Activated B cell treated with CpG ODN at 0.5 μM for 24 hours (primary cell): Measurements from ENCODE around the gene BCDIN3D. TPM values are rescaled to one million over a fixed set of nuclear protein-coding genes. Genes with fewer than 3 reads are reported as not detected.
"Not testable (repeated sequence)": the region's sequence is repeated elsewhere in the genome, so short reads cannot be mapped to it uniquely, and the experiment has no call there.

Experiments
- ATAC-seq: fragments of 200-7000 bp; cut with Tn5 transposase; one replicate; pipeline ENCODE4 v1.10.0; 2021; ENCODE audit warnings: low read depth, mild to moderate bottlenecking, moderate library complexity
- CTCF ChIA-PET: fragments of 350-600 bp; sonication (Branson Sonifier 250); formaldehyde crosslinking; loops from one replicate; lab custom pipeline; 2021; ENCODE audit warnings: antibody characterized with exemption; lab: Charles Lee
- POLR2A ChIA-PET: fragments of 350-600 bp; sonication (Branson Sonifier 250); formaldehyde crosslinking; loops from one replicate; lab custom pipeline; 2021; ENCODE audit warnings: antibody characterized with exemption; lab: Charles Lee
- DNase-seq: peaks from one replicate; pipeline ENCODE4 v3.0.0; 2022
- H3K27ac Mint-ChIP-seq: one replicate; pipeline ENCODE4 v1.8.0; 2020; ENCODE audit warnings: mixed read lengths
- H3K27me3 Mint-ChIP-seq: one replicate; pipeline ENCODE4 v1.8.0; 2021; ENCODE audit warnings: mixed read lengths
- H3K36me3 Mint-ChIP-seq: one replicate; pipeline ENCODE4 v1.8.0; 2021; ENCODE audit warnings: low read depth, mixed read lengths
- H3K4me1 Mint-ChIP-seq: one replicate; pipeline ENCODE4 v1.8.0; 2021; ENCODE audit warnings: mixed read lengths
- H3K4me3 Mint-ChIP-seq: one replicate; pipeline ENCODE4 v1.8.0; 2020; ENCODE audit warnings: mild to moderate bottlenecking, mixed read lengths
- H3K9me3 Mint-ChIP-seq: one replicate; pipeline ENCODE4 v1.8.0; 2020; ENCODE audit warnings: mixed read lengths
- intact Hi-C: fragments of 100-400 bp; cut with micrococcal nuclease; formaldehyde crosslinking; loops from one replicate; pipeline ENCODE4 v1.15.1; 2024
- total RNA-seq: library from RNA; stranded (reverse); gene quantifications from 2 replicates; pipeline ENCODE4 v1.2.3, GENCODE V29; 2022
- TF ChIP-seq, protein P1 (sequence below): fragments of 200-600 bp; IDR thresholded peaks from one replicate; pipeline ENCODE4 v1.8.0; 2022; ENCODE audit warnings: antibody characterized with exemption, mild to moderate bottlenecking

BCDIN3D gene
- total RNA-seq, 1 donor from 2014 or later, result 12.0 TPM

DNA sequence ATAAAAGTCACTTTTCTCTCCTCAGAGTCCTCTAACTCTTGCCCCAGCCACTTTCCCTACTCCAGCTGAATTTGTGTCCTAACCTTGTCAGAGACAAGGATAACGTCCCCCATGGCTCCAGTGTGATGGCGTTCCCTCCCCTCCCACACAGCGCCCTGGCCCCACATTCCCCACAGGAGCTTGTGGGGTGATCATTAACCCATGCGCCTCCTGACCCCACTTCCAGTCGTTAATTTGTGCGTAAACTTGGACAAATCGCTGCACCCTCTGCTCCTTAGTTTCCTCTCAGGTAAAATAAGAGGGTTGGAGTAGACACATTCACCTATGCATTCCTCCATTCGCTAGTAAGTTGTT, 22.9 kb upstream of the BCDIN3D start:
- no peak for DNase-seq
- Mint-ChIP-seq H3K27ac (no peak overlapping the region), H3K4me3 (no peak overlapping the region), H3K9me3 (no peaks in the 10 kb centered on the region), H3K27me3 (peaks cover 6% of the 10 kb centered on the region), H3K4me1 (no peaks in the 10 kb centered on the region), H3K36me3 (no peaks in the 10 kb centered on the region)
- TF ChIP-seq, protein P1, sequence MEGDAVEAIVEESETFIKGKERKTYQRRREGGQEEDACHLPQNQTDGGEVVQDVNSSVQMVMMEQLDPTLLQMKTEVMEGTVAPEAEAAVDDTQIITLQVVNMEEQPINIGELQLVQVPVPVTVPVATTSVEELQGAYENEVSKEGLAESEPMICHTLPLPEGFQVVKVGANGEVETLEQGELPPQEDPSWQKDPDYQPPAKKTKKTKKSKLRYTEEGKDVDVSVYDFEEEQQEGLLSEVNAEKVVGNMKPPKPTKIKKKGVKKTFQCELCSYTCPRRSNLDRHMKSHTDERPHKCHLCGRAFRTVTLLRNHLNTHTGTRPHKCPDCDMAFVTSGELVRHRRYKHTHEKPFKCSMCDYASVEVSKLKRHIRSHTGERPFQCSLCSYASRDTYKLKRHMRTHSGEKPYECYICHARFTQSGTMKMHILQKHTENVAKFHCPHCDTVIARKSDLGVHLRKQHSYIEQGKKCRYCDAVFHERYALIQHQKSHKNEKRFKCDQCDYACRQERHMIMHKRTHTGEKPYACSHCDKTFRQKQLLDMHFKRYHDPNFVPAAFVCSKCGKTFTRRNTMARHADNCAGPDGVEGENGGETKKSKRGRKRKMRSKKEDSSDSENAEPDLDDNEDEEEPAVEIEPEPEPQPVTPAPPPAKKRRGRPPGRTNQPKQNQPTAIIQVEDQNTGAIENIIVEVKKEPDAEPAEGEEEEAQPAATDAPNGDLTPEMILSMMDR, result no peak
- intact Hi-C loops, result loop anchor here (5.0 kb wide), 1 partner anchor 102 kb away; no protein-coding TSS in a partner anchor
- CTCF ChIA-PET, result interaction anchor here (1.4 to 3.1 kb wide), 3 partner anchors 28 to 124 kb away, joined by 3 to 11 read pairs (median 5); partner anchors contain the start of gene TMBIM6
- POLR2A ChIA-PET, result no interaction called here
- ATAC-seq, result no peak

DNA sequence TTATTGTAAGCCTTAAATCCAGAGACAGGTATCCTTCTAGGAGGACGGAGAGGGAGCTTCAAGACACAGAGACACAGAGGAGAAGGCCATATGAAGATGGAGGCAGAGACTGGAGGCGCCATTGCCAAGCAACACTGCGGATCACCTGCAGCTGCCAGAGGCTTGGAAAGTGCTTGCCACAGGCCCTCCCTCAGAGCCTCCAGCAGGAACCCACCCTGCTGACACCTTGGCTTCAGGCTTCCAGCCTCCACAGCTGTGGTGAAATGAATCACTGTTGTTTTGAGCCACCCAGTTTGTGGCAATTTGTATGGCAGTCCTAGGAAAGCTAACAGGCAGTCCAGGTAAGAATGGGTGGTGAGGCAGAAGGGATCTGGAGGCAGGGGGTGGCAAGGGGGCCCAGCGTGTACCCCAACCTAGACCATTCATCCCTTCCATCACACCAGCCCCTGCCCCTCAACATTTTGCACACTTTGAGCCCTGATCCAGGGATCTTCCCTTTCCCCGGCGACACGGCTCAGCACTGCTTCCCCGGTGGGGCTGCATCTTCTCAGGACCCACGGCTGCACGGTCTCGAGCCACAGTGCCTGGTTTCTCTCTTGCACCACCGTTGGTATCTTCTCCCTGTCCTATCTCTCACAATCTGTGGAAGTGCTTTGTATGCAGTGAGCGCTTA, 22.3 kb upstream of the BCDIN3D start:
- Mint-ChIP-seq H3K4me1 (no peaks in the 10 kb centered on the region), H3K27ac (no peak overlapping the region), H3K27me3 (peaks cover 6% of the 10 kb centered on the region), H3K36me3 (no peaks in the 10 kb centered on the region), H3K4me3 (no peak overlapping the region), H3K9me3 (no peaks in the 10 kb centered on the region)
- TF ChIP-seq, protein P1, result no peak
- ATAC-seq (no peak), DNase-seq (no peak)
- ChIA-PET CTCF (interaction anchor here (1.4 to 3.1 kb wide), 2 partner anchors 81 to 124 kb away, joined by 5 to 11 read pairs; partner anchors contain the start of gene TMBIM6), POLR2A (no interaction called here)
- intact Hi-C loops, result loop anchor here (5.0 kb wide), 1 partner anchor 102 kb away; no protein-coding TSS in a partner anchor

DNA sequence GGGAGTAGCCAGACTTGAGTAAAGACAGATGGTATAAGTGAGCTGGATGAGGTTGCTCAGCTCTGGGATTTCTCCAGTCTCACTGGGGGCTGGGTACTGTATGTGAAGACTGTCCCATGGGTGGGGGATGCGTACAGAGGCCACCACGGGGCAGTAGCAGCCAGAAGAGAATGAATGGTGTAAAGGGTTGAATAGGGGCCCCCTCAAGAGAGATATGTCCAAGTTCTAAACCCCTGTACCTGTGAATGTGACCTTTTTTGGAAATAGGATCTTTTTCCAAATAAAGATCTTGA, 21.8 kb upstream of the BCDIN3D start:
- no peak for ATAC-seq
- Mint-ChIP-seq H3K4me3 (no peak overlapping the region), H3K27ac (no peak overlapping the region), H3K9me3 (no peaks in the 10 kb centered on the region), H3K4me1 (no peaks in the 10 kb centered on the region), H3K36me3 (no peaks in the 10 kb centered on the region), H3K27me3 (peaks cover 9% of the 10 kb centered on the region)
- TF ChIP-seq, protein P1, result no peak
- no peak for DNase-seq
- ChIA-PET CTCF (interaction anchor here (3.1 kb wide), 1 partner anchor 81 kb away, joined by 11 read pairs; no protein-coding TSS in a partner anchor), POLR2A (no interaction called here)
- intact Hi-C loops, result loop anchor here (5.0 kb wide), 1 partner anchor 103 kb away; no protein-coding TSS in a partner anchor

DNA sequence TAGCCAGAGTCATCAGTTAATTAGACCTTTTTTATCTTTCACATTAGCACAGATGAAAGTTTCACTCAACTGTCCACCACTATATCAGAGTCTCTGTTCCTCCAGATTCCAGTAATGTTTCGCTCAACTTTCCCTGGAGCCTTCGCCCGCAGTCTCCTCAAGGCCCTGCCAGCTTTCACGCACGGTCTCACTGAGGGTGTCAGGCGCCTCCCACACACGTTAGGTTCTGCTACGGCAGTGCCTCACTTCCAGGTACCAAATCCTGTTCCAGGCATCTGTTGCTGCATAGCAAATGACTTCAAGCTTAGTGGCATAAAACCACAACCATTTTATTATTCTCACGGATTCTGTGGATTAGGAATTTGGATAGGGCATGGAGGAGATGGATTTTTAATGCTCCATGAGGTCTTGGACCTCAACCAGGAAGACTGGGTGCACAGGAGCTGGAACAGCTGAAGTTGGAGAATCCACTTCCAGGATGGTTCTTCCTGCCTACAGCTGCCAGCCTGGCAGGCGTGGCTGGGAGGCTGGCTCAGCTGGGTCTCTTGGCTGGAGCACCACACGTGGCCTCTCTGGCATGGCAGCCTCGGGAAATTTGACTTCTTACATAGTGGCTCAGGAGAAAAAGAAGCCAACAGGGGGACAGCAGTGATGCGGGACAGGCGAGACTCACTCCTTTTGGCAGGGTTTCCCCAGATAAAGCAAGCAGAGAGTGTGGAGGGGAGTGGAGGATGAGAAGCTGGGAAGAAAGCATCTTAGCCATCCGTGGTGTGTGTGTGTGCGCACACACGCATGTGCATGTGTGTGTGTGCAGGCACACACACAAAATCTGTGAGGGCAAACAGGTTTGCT, 21.3 kb upstream of the BCDIN3D start:
- no peak for ATAC-seq
- CTCF ChIA-PET, result interaction anchor here (3.1 kb wide), 1 partner anchor 82 kb away, joined by 11 read pairs; no protein-coding TSS in a partner anchor
- POLR2A ChIA-PET, result no interaction called here
- TF ChIP-seq, protein P1, result no peak
- Mint-ChIP-seq H3K27ac (no peak overlapping the region), H3K36me3 (no peaks in the 10 kb centered on the region), H3K4me3 (no peak overlapping the region), H3K27me3 (peaks cover 12% of the 10 kb centered on the region), H3K9me3 (no peaks in the 10 kb centered on the region), H3K4me1 (no peaks in the 10 kb centered on the region)
- no peak for DNase-seq
- intact Hi-C loops, result no loop called here

DNA sequence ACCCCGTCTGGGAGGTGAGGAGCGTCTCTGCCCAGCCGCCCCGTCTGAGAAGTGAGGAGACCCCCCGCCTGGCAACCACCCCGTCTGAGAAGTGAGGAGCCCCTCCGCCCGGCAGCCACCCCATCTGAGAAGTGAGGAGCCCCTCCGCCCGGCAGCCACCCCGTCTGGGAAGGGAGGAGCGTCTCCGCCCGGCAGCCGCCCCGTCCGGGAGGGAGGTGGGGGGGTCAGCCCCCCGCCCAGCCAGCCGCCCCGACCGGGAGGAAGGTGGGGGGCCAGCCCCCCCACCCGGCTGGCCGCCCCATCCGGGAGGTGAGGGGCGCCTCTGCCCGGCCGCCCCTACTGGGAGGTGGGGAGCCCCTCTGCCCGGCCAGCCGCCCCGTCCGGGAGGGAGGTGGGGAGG, 18.0 kb upstream of the BCDIN3D start:
- POLR2A ChIA-PET, H3K4me3 Mint-ChIP-seq, DNase-seq, ATAC-seq, H3K27ac Mint-ChIP-seq, intact Hi-C loops, H3K4me1 Mint-ChIP-seq, CTCF ChIA-PET, H3K36me3 Mint-ChIP-seq, H3K9me3 Mint-ChIP-seq: not testable (repeated sequence)
- peaks cover 11% of the 10 kb centered on the region for H3K27me3 Mint-ChIP-seq

DNA sequence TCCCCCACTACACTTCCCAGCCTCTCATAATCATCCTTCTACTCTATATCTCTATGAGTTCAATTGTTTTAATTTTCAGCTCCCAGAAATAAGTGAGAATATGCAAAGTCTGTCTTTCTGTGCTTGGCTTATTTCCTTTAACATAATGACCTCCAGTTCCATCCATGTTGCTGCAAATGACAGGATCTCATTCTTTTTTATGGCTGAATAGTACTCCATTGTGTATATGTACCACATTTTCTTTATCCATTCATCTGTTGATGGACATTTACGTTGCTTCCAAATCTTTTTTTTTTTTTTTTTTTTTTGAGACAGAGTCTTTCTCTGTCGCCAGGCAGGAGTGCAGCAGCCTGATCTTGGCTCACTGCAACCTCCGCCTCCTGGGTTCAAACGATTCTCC, 13.0 kb upstream of the BCDIN3D start:
- H3K27me3 Mint-ChIP-seq, result peaks cover 17% of the 10 kb centered on the region
- POLR2A ChIA-PET, result interaction anchor here (0.7 kb wide), 1 partner anchor 103 kb away, joined by 3 read pairs; no protein-coding TSS in a partner anchor
- DNase-seq, H3K27ac Mint-ChIP-seq, H3K4me1 Mint-ChIP-seq, ATAC-seq, H3K9me3 Mint-ChIP-seq, intact Hi-C loops, H3K4me3 Mint-ChIP-seq, CTCF ChIA-PET, H3K36me3 Mint-ChIP-seq: not testable (repeated sequence)
